ENCODE results near the gene NARF.

The NARF gene

DNA sequence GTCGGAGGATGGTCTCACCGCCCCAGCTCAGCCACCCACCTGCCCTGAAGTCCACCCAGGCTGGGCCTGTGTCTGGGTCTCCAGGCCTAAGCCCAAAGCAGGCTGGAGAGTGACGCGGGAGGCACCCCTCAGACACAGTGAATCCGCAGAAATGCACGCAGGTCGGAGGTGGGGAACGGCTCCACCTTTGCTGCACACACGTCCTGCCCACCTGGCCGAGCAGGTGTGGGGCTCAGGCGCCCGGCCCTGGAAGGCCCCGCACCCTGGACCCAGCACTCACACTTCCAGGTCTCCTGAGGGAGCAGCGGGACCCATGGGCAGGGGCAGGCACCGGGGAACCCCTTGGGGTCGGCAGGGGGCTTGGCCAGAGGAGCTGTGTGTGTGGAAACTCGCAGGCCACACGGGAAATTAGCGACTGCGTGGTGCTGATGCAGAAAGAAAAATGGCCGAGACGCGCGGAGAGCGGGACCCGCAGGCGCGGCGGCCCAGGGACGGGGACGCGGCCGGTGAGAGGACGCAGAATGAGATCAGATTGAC, 18.6 kb upstream of the NARF start:
- peaks cover 16% of the 10 kb centered on the region for H3K36me3 Mint-ChIP-seq (ENCODE audit: low read depth)
- peaks cover 9% of the 10 kb centered on the region for H3K4me1 Mint-ChIP-seq (ENCODE audit: low read depth)
- H3K9me3 Mint-ChIP-seq: no peaks in the 10 kb centered on the region
- no peak overlapping the region for H3K4me3 Mint-ChIP-seq
- H3K27ac Mint-ChIP-seq: no peak overlapping the region
- no peaks in the 10 kb centered on the region for H3K27me3 Mint-ChIP-seq

DNA sequence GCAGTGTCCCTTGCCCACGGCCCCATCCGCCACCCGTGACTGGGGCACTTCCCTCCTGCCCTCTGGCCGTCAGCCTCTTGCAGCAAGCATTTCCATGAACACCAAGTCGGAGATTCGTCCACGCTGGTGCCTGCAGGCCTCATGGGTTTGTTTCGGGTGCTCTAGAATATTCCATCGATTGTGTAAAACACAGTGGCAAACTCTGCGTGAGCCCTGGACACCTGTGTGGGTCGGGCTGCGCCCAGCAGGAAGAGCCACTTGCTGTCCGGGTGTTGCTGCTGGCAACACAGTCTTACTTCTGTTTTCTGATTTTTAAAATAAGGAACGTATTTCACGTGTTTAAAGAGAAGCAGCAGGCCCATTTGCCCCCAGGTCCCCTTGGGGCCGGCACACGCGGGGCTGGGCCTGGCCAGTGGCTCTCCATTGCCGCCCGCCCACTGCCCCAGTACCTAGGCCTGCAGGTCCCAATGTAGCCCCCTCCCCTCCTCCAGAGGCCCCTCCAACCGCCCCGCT, 18.0 kb upstream of the NARF start:
- Mint-ChIP-seq H3K27me3 (no peaks in the 10 kb centered on the region), H3K4me3 (no peak overlapping the region), H3K36me3 (ENCODE audit: low read depth) (peaks cover 16% of the 10 kb centered on the region), H3K9me3 (no peaks in the 10 kb centered on the region), H3K27ac (peak overlapping the region; percentile 51), H3K4me1 (ENCODE audit: low read depth) (peaks cover 4% of the 10 kb centered on the region)

DNA sequence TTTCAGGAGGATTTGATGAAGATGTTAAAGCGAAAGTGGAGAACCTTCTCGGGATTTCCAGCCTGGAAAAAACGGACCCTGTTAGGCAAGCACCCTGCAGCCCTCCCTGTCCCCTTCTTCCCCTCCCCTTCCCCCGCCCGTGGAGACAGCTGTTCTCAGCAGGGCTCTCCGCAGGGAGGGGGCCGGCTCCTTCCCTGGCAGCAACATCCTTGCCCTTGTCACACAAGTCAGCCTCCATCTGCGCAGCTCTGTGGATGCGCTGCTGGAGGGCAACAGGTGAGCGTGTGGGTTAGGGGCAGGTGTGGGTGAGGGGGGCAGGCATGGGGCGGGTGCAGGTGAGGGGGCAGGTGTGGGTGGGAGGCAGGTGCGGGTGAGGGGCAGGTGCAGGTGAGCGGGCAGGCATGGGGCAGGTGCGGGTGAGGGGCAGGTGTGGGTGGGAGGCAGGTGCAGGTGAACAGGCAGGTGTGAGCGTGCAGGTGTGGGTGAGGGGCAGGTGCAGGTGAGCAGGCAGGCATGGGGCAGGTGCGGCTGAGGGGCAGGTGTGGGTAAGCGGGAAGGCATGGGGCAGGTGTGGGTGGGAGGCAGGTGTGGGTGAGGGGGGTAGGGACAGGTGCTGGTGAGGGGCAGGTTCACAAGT, 17.4 kb upstream of the NARF start:
- no peak overlapping the region for H3K4me3 Mint-ChIP-seq
- peaks cover 9% of the 10 kb centered on the region for H3K4me1 Mint-ChIP-seq (ENCODE audit: low read depth)
- no peaks in the 10 kb centered on the region for H3K27me3 Mint-ChIP-seq
- H3K9me3 Mint-ChIP-seq: no peaks in the 10 kb centered on the region
- H3K36me3 Mint-ChIP-seq (ENCODE audit: low read depth): peaks cover 21% of the 10 kb centered on the region
- H3K27ac Mint-ChIP-seq: no peak overlapping the region

DNA sequence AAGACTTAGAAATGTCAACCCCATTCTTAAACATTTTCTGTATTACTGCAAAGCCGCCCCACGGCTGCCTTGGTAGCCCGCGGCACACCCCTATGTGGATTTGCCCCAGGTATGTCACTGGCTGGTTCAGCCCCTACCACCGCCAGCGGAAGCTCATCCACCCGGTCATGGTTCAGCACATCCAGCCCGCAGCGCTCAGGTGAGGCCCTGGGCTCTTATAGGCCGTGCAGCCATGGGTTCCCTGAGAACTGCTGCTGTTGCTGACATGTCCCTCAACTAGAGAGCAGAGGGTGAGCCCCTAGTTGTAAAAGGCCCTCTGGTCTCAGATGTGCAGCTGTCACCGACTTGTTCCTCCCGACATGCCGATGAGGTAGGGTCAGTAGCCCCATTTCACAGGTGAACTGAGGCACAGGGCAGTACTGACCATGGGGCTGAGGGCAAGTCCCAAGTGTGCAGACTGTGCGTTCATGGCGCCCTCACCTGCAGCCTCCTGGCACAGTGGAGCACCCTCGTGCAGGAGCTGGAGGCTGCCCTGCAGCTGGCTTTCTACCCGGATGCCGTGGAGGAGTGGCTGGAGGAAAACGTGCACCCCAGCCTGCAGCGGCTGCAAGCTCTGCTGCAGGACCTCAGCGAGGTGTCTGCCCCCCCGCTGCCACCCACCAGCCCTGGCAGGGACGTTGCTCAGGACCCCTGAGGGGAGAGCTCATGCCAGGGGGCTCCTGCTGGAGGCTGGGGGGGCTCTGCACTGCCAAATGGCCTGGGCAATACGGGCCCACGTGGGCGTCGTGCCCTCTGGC, 16.7 kb upstream of the NARF start:
- no peaks in the 10 kb centered on the region for H3K9me3 Mint-ChIP-seq
- H3K4me1 Mint-ChIP-seq (ENCODE audit: low read depth): peaks cover 14% of the 10 kb centered on the region
- no peaks in the 10 kb centered on the region for H3K27me3 Mint-ChIP-seq
- no peak overlapping the region for H3K4me3 Mint-ChIP-seq
- no peak overlapping the region for H3K27ac Mint-ChIP-seq
- H3K36me3 Mint-ChIP-seq (ENCODE audit: low read depth): peaks cover 28% of the 10 kb centered on the region

DNA sequence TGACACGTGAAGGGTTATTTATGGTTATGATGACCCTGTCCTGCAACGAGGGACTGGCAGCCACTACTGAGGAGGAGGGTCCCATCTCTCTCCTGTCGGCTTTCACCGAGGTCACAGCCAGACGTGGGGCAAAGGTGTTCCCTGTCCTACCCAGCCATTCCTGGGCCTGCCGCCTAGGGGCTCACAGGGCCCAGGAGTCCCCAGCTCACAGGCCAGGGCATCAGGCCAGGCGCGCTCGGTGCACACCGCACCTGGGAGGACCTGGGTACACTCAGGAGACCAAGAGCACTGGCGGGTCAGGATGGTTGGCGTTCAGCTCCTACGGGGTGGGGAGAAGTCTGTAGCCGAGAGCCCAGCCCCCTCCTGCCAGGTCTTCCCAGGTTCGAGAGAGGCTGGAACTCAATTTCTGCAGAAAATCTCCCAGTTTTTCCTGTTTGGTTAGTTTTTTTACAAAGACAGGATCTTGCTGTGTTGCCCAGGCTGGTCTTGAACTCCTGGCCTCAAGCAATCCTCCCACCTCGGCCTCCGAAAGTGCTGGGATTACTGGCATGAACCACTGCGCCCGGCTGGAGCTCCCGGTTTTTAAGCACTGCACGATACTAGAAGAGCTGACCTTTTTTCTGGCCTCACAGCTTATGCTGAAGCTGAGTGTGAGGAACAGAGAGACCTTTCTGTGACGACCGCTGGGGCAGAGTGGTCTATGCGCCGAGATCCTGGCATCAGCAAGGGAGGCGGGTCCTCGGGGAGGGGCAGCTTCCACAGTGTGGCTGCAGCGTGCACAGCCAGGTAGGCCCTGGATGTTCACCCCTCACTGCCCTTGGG, 15.7 kb upstream of the NARF start:
- peaks cover 29% of the 10 kb centered on the region for H3K36me3 Mint-ChIP-seq (ENCODE audit: low read depth)
- no peaks in the 10 kb centered on the region for H3K9me3 Mint-ChIP-seq
- H3K27ac Mint-ChIP-seq: peak overlapping the region; percentile 55
- H3K4me1 Mint-ChIP-seq (ENCODE audit: low read depth): peaks cover 22% of the 10 kb centered on the region
- no peaks in the 10 kb centered on the region for H3K27me3 Mint-ChIP-seq
- H3K4me3 Mint-ChIP-seq: no peak overlapping the region

DNA sequence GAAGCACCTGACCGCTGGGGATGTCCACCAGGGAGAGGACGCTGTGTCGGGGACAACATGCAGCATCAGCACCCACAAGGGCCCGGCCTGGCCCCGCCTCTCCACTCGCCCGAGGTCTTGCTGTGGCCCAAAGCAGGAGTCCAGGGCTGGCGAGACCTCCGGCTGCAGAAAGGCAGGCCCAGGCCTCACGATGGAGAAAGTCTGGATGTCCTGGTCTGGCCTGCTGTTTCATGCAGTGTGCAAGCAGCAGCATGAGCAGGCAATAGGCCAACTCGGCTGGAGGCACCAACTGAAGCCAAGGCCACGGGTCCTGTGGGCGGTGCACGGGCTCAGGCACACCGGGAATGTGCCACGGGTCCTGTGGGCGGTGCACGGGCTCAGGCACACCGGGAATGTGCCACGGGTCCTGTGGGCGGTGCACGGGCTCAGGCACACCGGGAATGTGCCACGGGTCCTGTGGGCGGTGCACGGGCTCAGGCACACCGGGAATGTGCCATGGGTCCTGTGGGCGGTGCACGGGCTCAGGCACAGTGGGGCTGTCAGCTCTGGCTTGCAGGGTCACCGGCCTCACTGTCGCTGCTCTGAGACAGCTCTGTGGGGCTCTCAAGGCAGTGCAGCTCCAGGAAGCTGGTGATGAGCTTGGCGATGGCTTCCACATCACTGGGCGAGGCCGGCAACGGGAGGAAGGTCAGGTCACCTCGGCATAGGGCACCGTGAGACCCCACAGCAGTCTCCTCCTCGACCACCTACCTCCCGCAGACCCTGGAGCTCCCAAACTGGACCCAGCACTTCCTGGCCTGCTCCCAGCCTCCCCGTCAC, 14.9 kb upstream of the NARF start:
- Mint-ChIP-seq H3K9me3 (no peaks in the 10 kb centered on the region), H3K36me3 (ENCODE audit: low read depth) (peaks cover 30% of the 10 kb centered on the region), H3K4me1 (ENCODE audit: low read depth) (peaks cover 24% of the 10 kb centered on the region), H3K27ac (no peak overlapping the region), H3K4me3 (no peak overlapping the region), H3K27me3 (no peaks in the 10 kb centered on the region)

DNA sequence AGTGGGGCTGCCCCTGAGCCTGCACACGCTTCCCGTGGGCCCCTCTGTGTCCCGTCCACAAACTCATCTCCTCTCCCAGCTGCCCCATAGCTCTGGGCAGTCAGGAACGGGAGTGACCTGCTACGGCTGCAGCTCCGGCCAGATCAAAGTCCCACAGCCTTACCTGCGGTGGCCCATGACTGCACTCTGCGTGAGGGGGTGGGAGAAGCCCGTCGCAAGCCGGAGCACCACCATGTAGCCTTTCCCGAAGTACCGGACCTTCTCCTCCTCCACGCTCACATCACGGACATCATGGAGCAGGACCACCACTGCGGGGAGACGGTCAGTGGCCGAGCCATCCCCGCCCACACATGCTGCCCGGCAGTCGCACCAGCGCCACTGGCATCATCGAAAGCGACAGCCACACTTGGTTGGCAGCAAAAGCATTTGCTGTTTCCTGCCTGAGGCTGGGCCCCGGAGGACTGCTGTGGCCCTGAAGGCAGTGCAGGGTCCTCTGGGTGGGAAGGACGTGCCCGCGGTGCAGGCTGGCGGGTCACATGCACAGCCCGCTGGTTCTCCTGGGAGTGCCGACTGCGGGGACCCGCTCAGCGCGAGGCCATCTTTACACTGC, 14.2 kb upstream of the NARF start:
- Mint-ChIP-seq H3K36me3 (ENCODE audit: low read depth) (peaks cover 30% of the 10 kb centered on the region), H3K27me3 (no peaks in the 10 kb centered on the region), H3K4me3 (no peak overlapping the region), H3K9me3 (no peaks in the 10 kb centered on the region), H3K27ac (no peak overlapping the region), H3K4me1 (ENCODE audit: low read depth) (peaks cover 29% of the 10 kb centered on the region)

DNA sequence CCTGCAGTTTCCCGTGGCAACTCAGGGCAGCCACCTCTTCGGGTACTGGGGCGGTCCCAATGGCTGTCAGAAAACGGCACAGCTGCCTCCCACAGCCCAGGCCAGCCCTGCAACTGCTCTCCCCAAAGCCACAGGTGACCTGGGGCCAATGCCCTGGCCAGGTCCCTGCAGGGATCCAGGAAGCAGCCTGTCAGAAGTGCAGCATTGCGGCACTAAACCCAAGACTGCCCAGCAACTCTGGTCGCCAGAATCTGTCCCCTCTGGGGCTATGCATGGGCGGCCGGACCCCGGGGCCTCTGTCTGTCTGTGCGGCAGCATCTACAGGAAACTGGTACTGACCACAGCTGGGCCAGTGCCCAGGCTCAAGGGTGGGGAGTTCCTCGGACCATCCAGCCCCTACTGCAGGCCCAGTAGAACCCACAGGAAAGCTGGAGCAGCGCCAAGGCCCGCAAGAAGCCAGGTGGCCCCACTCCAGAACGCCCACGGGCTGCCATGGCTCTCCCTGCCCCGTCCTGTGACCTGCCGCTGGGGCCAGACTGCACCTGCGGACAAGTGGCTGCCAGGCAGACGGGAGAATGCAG, 13.5 kb upstream of the NARF start:
- H3K27me3 Mint-ChIP-seq: no peaks in the 10 kb centered on the region
- peaks cover 36% of the 10 kb centered on the region for H3K36me3 Mint-ChIP-seq (ENCODE audit: low read depth)
- no peaks in the 10 kb centered on the region for H3K9me3 Mint-ChIP-seq
- H3K27ac Mint-ChIP-seq: no peak overlapping the region
- H3K4me3 Mint-ChIP-seq: no peak overlapping the region
- peaks cover 34% of the 10 kb centered on the region for H3K4me1 Mint-ChIP-seq (ENCODE audit: low read depth)

DNA sequence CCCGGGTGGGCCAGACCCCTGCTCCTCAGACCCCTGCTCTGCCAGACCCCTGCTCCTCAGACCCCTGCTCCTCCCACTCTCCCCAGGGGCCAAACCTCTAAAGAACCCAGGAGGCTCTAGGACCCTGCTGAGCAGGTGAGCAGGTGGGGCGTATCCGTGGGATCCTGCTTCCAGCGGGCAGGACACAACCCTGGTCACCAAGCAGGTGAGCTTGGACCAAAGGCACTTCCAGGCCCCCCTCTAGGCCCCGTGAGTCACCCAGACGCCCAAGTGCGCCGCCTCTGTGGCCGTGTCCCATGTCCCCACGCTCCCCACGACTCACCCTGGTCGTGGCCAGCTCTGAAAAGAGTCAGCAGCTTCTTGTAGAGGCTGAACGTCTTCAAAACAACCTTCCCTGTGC, 13.0 kb upstream of the NARF start:
- no peak overlapping the region for H3K4me3 Mint-ChIP-seq
- H3K27ac Mint-ChIP-seq: no peak overlapping the region
- no peaks in the 10 kb centered on the region for H3K9me3 Mint-ChIP-seq
- H3K4me1 Mint-ChIP-seq (ENCODE audit: low read depth): peaks cover 30% of the 10 kb centered on the region
- H3K36me3 Mint-ChIP-seq (ENCODE audit: low read depth): peaks cover 36% of the 10 kb centered on the region
- H3K27me3 Mint-ChIP-seq: no peaks in the 10 kb centered on the region

DNA sequence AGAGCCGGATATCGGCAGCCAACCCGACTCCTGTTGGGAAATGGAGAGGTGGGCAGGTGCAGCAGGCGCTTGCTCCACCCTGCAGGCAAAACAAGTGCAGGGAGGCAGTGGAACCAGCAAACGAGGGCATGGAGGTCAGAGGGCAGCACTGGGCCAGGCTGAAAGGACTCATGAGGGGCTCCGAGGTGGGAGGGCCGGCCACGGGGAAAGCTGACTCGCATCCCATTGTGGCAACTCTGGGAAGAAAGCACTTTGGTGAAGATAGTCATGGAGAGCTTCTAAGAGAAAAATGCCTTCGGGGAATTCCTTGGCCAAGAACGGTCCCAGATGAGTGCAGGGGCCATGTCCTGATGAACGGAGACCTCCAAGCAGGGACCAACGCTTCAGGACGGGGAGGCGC, 12.4 kb upstream of the NARF start:
- Mint-ChIP-seq H3K36me3 (ENCODE audit: low read depth) (peaks cover 36% of the 10 kb centered on the region), H3K4me3 (no peak overlapping the region), H3K9me3 (no peaks in the 10 kb centered on the region), H3K27me3 (no peaks in the 10 kb centered on the region), H3K27ac (peak overlapping the region; percentile 40), H3K4me1 (ENCODE audit: low read depth) (peaks cover 34% of the 10 kb centered on the region)

DNA sequence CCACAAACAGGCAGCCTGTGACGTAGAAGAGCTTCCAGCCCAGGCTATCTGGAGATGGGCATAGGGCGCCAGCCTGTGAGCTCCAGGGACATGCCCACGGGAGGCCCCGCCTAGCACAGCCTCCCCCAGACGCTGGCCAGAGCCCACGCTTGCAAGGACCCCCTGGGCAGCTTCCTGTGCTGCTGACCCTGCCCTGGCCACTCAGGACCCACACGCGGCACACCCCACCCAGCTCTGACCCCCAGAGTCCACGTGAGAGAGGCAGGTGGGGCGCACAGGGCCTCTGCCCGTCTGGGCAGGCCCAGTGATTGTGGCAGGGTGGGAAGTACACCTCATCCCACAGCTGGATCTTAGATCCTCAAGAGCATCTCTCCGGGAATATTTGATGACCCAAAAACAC, 11.9 kb upstream of the NARF start:
- Mint-ChIP-seq H3K4me1 (ENCODE audit: low read depth) (peaks cover 40% of the 10 kb centered on the region), H3K36me3 (ENCODE audit: low read depth) (peaks cover 36% of the 10 kb centered on the region), H3K27ac (no peak overlapping the region), H3K4me3 (no peak overlapping the region), H3K27me3 (no peaks in the 10 kb centered on the region), H3K9me3 (no peaks in the 10 kb centered on the region)

DNA sequence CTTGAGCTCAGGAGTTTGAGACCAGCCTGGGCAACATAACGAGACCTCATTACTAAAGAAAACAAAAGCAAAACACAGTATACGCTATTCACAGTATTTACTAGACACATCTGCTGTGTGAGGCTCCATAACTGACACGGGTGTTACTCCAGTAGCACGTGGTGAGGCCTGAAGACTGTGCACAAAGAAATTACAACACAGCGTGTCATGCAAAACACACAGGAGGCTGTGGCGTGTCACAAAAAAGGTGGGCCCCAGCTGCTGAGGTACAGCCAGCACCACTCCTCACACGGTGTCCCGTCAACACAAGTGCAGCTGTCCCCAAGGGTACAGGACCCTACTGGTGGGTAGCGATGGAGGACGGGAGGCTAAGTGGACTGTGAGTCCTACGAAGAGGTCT, 10.7 kb upstream of the NARF start:
- peaks cover 49% of the 10 kb centered on the region for H3K4me1 Mint-ChIP-seq (ENCODE audit: low read depth)

DNA sequence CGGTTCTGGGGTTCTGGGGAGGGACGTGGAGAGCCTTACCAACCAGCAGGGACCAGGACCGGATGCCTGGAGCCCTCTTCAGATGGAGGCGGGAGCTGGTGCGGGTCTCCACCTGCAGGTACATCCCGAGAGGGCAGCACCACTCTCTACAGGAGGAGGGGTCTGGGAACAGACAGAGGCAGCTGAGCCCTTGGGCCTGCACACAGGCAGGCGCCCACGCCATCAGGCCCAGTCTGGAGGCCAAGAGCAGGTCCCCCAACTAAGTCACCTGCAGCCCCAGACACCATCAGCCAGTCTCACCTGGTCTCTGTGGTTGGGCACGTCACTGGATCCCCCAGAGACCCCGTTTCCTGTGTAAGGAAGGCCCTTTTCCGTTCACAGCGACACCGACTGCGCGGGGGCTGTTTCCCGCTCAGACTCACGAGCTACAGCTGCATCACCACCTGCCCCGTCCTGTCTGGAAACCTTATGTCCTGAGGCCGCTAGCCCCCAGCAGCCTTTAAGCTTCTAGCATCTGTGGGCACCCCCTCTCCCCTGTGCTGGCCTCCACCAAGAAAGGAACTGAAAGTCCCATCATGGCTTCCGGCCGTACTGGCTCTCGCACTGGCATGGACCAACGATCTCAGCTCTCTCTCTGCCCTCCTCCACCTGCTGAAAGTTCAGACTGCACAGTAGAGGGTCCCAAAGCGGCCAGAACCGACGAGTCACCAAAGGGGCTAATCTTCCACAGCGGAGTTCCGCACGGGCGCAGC, 9.2 kb upstream of the NARF start:
- H3K4me1 Mint-ChIP-seq (ENCODE audit: low read depth): peaks cover 49% of the 10 kb centered on the region
- no peaks in the 10 kb centered on the region for H3K27me3 Mint-ChIP-seq
- no peaks in the 10 kb centered on the region for H3K9me3 Mint-ChIP-seq
- H3K4me3 Mint-ChIP-seq: peak overlapping the region; percentile 96
- peaks cover 25% of the 10 kb centered on the region for H3K36me3 Mint-ChIP-seq (ENCODE audit: low read depth)
- H3K27ac Mint-ChIP-seq: peak overlapping the region; percentile 97

More for the DNA sequence above, 10.7 kb upstream of the NARF start:
- H3K9me3 Mint-ChIP-seq: no peaks in the 10 kb centered on the region
- H3K36me3 Mint-ChIP-seq (ENCODE audit: low read depth): peaks cover 30% of the 10 kb centered on the region
- peak overlapping the region; percentile 43 for H3K4me3 Mint-ChIP-seq
- no peaks in the 10 kb centered on the region for H3K27me3 Mint-ChIP-seq
- peak overlapping the region; percentile 77 for H3K27ac Mint-ChIP-seq

All from stimulated activated naive CD8-positive, alpha-beta T cell treated with anti-CD3 and anti-CD28 coated beads, Interleukin-15, Interleukin-2, amounts not matched to agents 100 ng/mL and 50 ng/mL, for 24 hours (primary cell).